PFSK-1 (cell line): ENCODE results near the gene TTLL13.

Experiments
- FOXP2 ChIP-seq: optimal IDR thresholded peaks from 2 replicates; pipeline ENCODE3; 2011; ENCODE audit warnings: borderline replicate concordance, control low read depth, inconsistent platforms; ENCODE audit not compliant: insufficient read depth; ENCODE audit errors: extremely low read length, extremely low read depth
- POLR2AphosphoS5 ChIP-seq: IDR thresholded peaks from 2 replicates; pipeline ENCODE4 v1.6.1; 2012; ENCODE audit warnings: low read depth, mild to moderate bottlenecking, control low read depth, low read length, moderate library complexity
- REST ChIP-seq, 2 experiments: IDR thresholded peaks; 2 replicates each; pipeline versions ENCODE4 v1.6.1 to v1.8.0; 2011 to 2012; ENCODE audit warnings: low read depth in 2 of 2, low read length in 2 of 2, control low read depth in 1 of 2, inconsistent platforms in 1 of 2, mild to moderate bottlenecking in 1 of 2, moderate library complexity in 1 of 2; ENCODE audit not compliant: insufficient read depth in 1 of 2
- SIN3A ChIP-seq: IDR thresholded peaks from 2 replicates; pipeline ENCODE4 v1.6.1; 2012; ENCODE audit warnings: mild to moderate bottlenecking, low read length, moderate library complexity, borderline replicate concordance; ENCODE audit not compliant: insufficient read depth
- TAF1 ChIP-seq: IDR thresholded peaks from 2 replicates; pipeline ENCODE4 v1.6.1; 2012; ENCODE audit warnings: low read length, control low read depth, borderline replicate concordance; ENCODE audit not compliant: insufficient read depth

The TTLL13 gene

GRCh38 chr15:90306560-90306959 is 57.2 kb downstream of the TTLL13 start:
- TF ChIP-seq FOXP2 (no peak), REST (IDR thresholded peaks at IDR 0.05; ENCODE audit: insufficient read depth in 1 of 2, low read depth in 2 of 2, low read length in 2 of 2) (no peak), POLR2AphosphoS5 (no peak), TAF1 (no peak)

- no peak for TF ChIP-seq POLR2AphosphoS5
- no peak for TF ChIP-seq TAF1
- no peak for TF ChIP-seq FOXP2
- no peak for TF ChIP-seq SIN3A
- TF ChIP-seq REST (IDR thresholded peaks at IDR 0.05; ENCODE audit: insufficient read depth in 1 of 2, low read depth in 2 of 2, low read length in 2 of 2): no peak
Measured at GRCh38 chr15:90307661-90308060, 58.3 kb downstream of the TTLL13 start.

- TF ChIP-seq SIN3A: no peak
- no peak for TF ChIP-seq REST (IDR thresholded peaks at IDR 0.05; ENCODE audit: insufficient read depth in 1 of 2, low read depth in 2 of 2, low read length in 2 of 2)
Measured at GRCh38 chr15:90309020-90309419, 59.7 kb downstream of the TTLL13 start.
